Measurements from ENCODE around the gene PROCR. TPM values are rescaled to one million over a fixed set of nuclear protein-coding genes. Genes with fewer than 3 reads are reported as not detected.
A peak's percentile ranks its signal among the peaks of the same experiment; 100 is the strongest.

Gene PROCR
- polyA plus RNA-seq (2013, experiment 1 of 2) = 2.6 TPM
- 2.7 TPM for polyA plus RNA-seq (2013, experiment 2 of 2)

DNA sequence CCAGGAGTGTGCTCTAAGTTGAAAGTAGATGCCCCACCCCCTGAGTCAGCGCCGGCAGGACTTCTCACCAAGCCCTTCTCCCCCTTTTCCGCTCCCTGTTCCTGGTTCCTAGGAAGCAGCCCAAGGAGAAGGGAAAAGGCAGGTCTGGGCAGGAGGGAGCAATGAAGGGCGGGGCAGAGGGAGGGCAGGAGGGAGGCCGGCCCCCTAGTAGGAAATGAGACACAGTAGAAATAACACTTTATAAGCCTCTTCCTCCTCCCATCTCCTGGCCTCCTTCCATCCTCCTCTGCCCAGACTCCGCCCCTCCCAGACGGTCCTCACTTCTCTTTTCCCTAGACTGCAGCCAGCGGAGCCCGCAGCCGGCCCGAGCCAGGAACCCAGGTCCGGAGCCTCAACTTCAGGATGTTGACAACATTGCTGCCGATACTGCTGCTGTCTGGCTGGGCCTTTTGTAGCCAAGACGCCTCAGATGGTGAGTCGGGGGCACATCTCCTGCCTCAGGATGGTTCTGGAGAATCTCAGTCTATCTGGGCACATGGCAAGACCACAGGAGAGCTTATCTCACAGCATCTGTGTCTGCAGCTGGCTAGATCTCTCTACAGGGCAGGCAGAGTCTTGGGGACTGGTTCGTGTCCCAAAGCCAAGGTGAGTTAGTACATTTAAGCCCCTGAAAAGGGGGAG, at the start of gene PROCR:
Gene PROCR, plus strand, starts transcription at position 320 of the 681 bp plus-strand sequence. Its CDS starts 83 bp downstream, at position 403.
- H3K4me2 ChIP-seq (ENCODE audit: insufficient read depth, low read length, poor library complexity, severe bottlenecking) = peak within 1 kb of the TSS; percentile 53
- no peak within 1 kb of the TSS for H2BK120ac ChIP-seq (ENCODE audit: low read depth, low read length)
- H3K4ac ChIP-seq (ENCODE audit: low read length) = no peak within 1 kb of the TSS

DNA sequence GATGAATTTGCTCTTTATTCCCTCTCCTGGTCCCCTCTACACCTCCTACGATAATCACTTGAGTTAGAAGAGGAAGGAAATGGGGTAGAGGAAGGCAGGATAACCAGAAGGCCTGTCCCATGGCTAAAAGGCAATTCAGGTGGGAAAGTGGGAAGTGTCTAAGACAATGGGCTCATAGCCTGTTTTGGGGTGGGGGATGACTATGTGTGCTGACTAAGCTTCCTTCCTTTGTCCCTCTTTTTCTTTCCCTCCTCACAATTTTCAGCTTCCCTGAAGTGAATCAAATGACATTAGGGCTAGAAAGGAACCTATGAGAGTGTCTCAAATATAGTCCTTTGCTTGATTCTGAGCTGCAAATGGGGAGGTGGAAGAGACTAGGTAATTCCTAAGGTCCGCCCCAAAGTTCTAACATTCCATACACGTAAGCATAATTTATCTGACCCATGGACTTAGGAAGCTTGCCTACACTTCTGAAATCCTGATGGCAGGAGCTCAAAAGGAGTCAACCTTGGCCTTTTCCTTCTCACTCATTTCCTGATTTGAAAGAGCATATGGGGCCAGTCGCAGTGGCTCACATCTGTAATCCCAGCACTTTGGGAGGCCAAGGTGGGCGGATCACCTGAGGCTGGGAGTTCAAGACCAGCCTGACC, 49.0 kb upstream of the PROCR start:
- Histone ChIP-seq H3K27me3 (ENCODE audit: control insufficient read depth in 3 of 3, insufficient read depth in 3 of 3, low read depth in 1 of 3, low read length in 3 of 3) (no peaks in the 10 kb centered on the region), H3K4me1 (ENCODE audit: control insufficient read depth in 2 of 2, insufficient read depth in 1 of 2, low read depth in 1 of 2, low read length in 2 of 2) (no peaks in the 10 kb centered on the region), H3K23ac (ENCODE audit: low read depth, low read length, poor library complexity) (no peak overlapping the region), H3K36me3 (replicated peaks in 1 of 2; ENCODE audit: control insufficient read depth in 2 of 2, insufficient read depth in 2 of 2, low read length in 2 of 2) (peaks cover 2 to 39% of the 10 kb centered on the region in 2 donors), H3K9ac (ENCODE audit: low read depth, low read length, poor library complexity) (no peak overlapping the region), H3K27ac (replicated peaks; ENCODE audit: low read length) (no peak overlapping the region), H3K18ac (ENCODE audit: low read length) (no peak overlapping the region), H2BK5ac (ENCODE audit: low read length) (no peak overlapping the region), H2BK15ac (ENCODE audit: low read length) (no peak overlapping the region), H3K4ac (ENCODE audit: low read length) (no peak overlapping the region), H4K91ac (ENCODE audit: low read depth, low read length, poor library complexity) (no peak overlapping the region), H4K8ac (ENCODE audit: low read depth, low read length) (no peak overlapping the region), H2AK5ac (ENCODE audit: low read depth, low read length) (no peak overlapping the region), H2BK12ac (ENCODE audit: low read length) (no peak overlapping the region), H3K4me2 (ENCODE audit: insufficient read depth, low read length, poor library complexity, severe bottlenecking) (no peak overlapping the region), H3K79me1 (ENCODE audit: low read depth, low read length) (no peaks in the 10 kb centered on the region), H3K9me3 (replicated peaks in 1 of 2; ENCODE audit: control insufficient read depth in 2 of 2, insufficient read depth in 1 of 2, low read depth in 1 of 2, low read length in 2 of 2) (no peaks in the 10 kb centered on the region), H2AFZ (ENCODE audit: low read length) (no peak overlapping the region), H3K14ac (ENCODE audit: low read length) (no peak overlapping the region), H2BK120ac (ENCODE audit: low read depth, low read length) (no peak overlapping the region), H3K4me3 (ENCODE audit: low read length in 2 of 2) (no peak overlapping the region)
- WGBS, 2 donors (ENCODE audit: extremely low coverage in 2 of 2, insufficient read length in 2 of 2, insufficient replicate concordance in 1 of 2) = no CpG with 5 or more reads among the region's 5 CpGs
- no peak for DNase-seq (ENCODE audit: low spot score)

More for the DNA sequence above, at the start of gene PROCR:
- peaks cover 0 to 5% of the 10 kb centered on the region in 2 donors for H3K4me1 ChIP-seq (ENCODE audit: control insufficient read depth in 2 of 2, insufficient read depth in 1 of 2, low read depth in 1 of 2, low read length in 2 of 2)
- H2BK5ac ChIP-seq (ENCODE audit: low read length) = no peak within 1 kb of the TSS
- H3K4me3 ChIP-seq (ENCODE audit: low read length in 2 of 2) = no peak within 1 kb of the TSS
- H2BK15ac ChIP-seq (ENCODE audit: low read length) = peak within 1 kb of the TSS; percentile 1
- no peaks in the 10 kb centered on the region for H3K79me1 ChIP-seq (ENCODE audit: low read depth, low read length)
- H2AFZ ChIP-seq (ENCODE audit: low read length) = peak within 1 kb of the TSS; percentile 57
- H2AK5ac ChIP-seq (ENCODE audit: low read depth, low read length) = no peak within 1 kb of the TSS
- peak within 1 kb of the TSS; percentile 6 for H3K18ac ChIP-seq (ENCODE audit: low read length)
- WGBS, 2 donors (ENCODE audit: extremely low coverage in 2 of 2, insufficient read length in 2 of 2, insufficient replicate concordance in 1 of 2) = no CpG with 5 or more reads among the region's 16 CpGs
- H3K27me3 ChIP-seq (ENCODE audit: control insufficient read depth in 3 of 3, insufficient read depth in 3 of 3, low read depth in 1 of 3, low read length in 3 of 3) = peaks cover 0 to 41% (median 0%) of the 10 kb centered on the region in 3 experiments
- H3K36me3 ChIP-seq (replicated peaks in 1 of 2; ENCODE audit: control insufficient read depth in 2 of 2, insufficient read depth in 2 of 2, low read length in 2 of 2) = no peaks in the 10 kb centered on the region
- H4K8ac ChIP-seq (ENCODE audit: low read depth, low read length) = no peak within 1 kb of the TSS
- no peaks in the 10 kb centered on the region for H3K9me3 ChIP-seq (replicated peaks in 1 of 2; ENCODE audit: control insufficient read depth in 2 of 2, insufficient read depth in 1 of 2, low read depth in 1 of 2, low read length in 2 of 2)
- H3K9ac ChIP-seq (ENCODE audit: low read depth, low read length, poor library complexity) = peak within 1 kb of the TSS; percentile 46
- H4K91ac ChIP-seq (ENCODE audit: low read depth, low read length, poor library complexity) = peak within 1 kb of the TSS; percentile 53
- H3K23ac ChIP-seq (ENCODE audit: low read depth, low read length, poor library complexity) = no peak within 1 kb of the TSS
- no peak within 1 kb of the TSS for H3K27ac ChIP-seq (replicated peaks; ENCODE audit: low read length)
- H3K14ac ChIP-seq (ENCODE audit: low read length) = no peak within 1 kb of the TSS
- peak; percentile 23 for DNase-seq (ENCODE audit: low spot score)
- H2BK12ac ChIP-seq (ENCODE audit: low read length) = peak within 1 kb of the TSS; percentile 47

DNA sequence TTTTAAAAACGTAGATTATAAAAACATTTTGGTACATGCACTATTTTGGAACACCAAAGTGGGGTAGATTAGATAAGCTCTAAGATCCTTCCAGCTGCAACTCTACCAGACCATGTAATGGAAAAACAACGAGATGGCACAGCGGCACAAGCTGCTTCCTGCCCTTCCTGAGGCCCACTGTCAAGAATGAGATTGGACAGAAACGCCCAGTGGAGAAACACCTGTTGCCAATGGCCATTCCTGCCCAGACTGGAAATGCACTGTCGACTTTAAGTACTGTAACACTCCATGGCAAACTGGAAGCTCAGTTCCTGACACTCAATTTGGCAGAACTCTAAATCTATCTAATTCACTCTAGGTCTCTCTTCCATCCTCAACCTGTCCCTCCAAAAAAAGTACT, 46.1 kb upstream of the PROCR start:
- Histone ChIP-seq H3K27ac (replicated peaks; ENCODE audit: low read length) (no peak overlapping the region), H2BK12ac (ENCODE audit: low read length) (no peak overlapping the region), H3K23ac (ENCODE audit: low read depth, low read length, poor library complexity) (no peak overlapping the region), H3K4ac (ENCODE audit: low read length) (no peak overlapping the region), H3K36me3 (replicated peaks in 1 of 2; ENCODE audit: control insufficient read depth in 2 of 2, insufficient read depth in 2 of 2, low read length in 2 of 2) (peaks cover 2 to 28% of the 10 kb centered on the region in 2 donors), H3K27me3 (ENCODE audit: control insufficient read depth in 3 of 3, insufficient read depth in 3 of 3, low read depth in 1 of 3, low read length in 3 of 3) (no peaks in the 10 kb centered on the region), H3K4me3 (ENCODE audit: low read length in 2 of 2) (no peak overlapping the region), H4K8ac (ENCODE audit: low read depth, low read length) (no peak overlapping the region), H4K91ac (ENCODE audit: low read depth, low read length, poor library complexity) (no peak overlapping the region), H2BK15ac (ENCODE audit: low read length) (no peak overlapping the region), H2BK5ac (ENCODE audit: low read length) (no peak overlapping the region), H3K9ac (ENCODE audit: low read depth, low read length, poor library complexity) (no peak overlapping the region), H3K4me1 (ENCODE audit: control insufficient read depth in 2 of 2, insufficient read depth in 1 of 2, low read depth in 1 of 2, low read length in 2 of 2) (no peaks in the 10 kb centered on the region), H2AK5ac (ENCODE audit: low read depth, low read length) (no peak overlapping the region), H3K9me3 (replicated peaks in 1 of 2; ENCODE audit: control insufficient read depth in 2 of 2, insufficient read depth in 1 of 2, low read depth in 1 of 2, low read length in 2 of 2) (no peaks in the 10 kb centered on the region), H3K4me2 (ENCODE audit: insufficient read depth, low read length, poor library complexity, severe bottlenecking) (no peak overlapping the region), H2BK120ac (ENCODE audit: low read depth, low read length) (no peak overlapping the region), H3K14ac (ENCODE audit: low read length) (no peak overlapping the region), H3K79me1 (ENCODE audit: low read depth, low read length) (no peaks in the 10 kb centered on the region), H3K18ac (ENCODE audit: low read length) (no peak overlapping the region), H2AFZ (ENCODE audit: low read length) (no peak overlapping the region)
- DNase-seq (ENCODE audit: low spot score) = no peak
- WGBS, 2 donors (ENCODE audit: extremely low coverage in 2 of 2, insufficient read length in 2 of 2, insufficient replicate concordance in 1 of 2) = no CpG with 5 or more reads among the region's 5 CpGs

DNA sequence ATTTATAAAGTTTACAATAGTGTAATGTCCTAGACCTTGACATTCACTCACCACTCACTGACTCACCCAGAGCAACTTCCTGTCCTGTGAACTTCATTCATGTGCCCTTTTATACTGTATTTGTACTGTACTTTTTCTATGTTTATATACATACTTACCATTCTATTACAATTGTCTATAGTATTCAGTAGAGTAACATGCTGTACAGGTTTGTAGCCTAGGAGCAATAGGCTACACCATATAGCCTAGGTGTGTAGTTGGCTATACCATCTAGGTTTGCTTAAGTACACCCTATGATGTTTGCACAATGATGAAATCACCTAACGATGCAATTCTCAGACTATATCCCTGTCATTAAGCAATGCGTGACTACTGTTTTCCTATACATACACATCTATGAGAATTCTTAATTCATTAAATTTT, 42.2 kb upstream of the PROCR start:
- Histone ChIP-seq H3K18ac (ENCODE audit: low read length) (no peak overlapping the region), H3K4me1 (ENCODE audit: control insufficient read depth in 2 of 2, insufficient read depth in 1 of 2, low read depth in 1 of 2, low read length in 2 of 2) (no peaks in the 10 kb centered on the region), H3K9ac (ENCODE audit: low read depth, low read length, poor library complexity) (no peak overlapping the region), H3K23ac (ENCODE audit: low read depth, low read length, poor library complexity) (no peak overlapping the region), H4K91ac (ENCODE audit: low read depth, low read length, poor library complexity) (no peak overlapping the region), H3K14ac (ENCODE audit: low read length) (no peak overlapping the region), H2AFZ (ENCODE audit: low read length) (no peak overlapping the region), H3K27ac (replicated peaks; ENCODE audit: low read length) (no peak overlapping the region), H2BK12ac (ENCODE audit: low read length) (no peak overlapping the region), H3K79me1 (ENCODE audit: low read depth, low read length) (no peaks in the 10 kb centered on the region), H3K4me3 (ENCODE audit: low read length in 2 of 2) (no peak overlapping the region), H3K27me3 (ENCODE audit: control insufficient read depth in 3 of 3, insufficient read depth in 3 of 3, low read depth in 1 of 3, low read length in 3 of 3) (no peaks in the 10 kb centered on the region), H4K8ac (ENCODE audit: low read depth, low read length) (no peak overlapping the region), H3K4ac (ENCODE audit: low read length) (no peak overlapping the region), H3K36me3 (replicated peaks in 1 of 2; ENCODE audit: control insufficient read depth in 2 of 2, insufficient read depth in 2 of 2, low read length in 2 of 2) (peaks cover 4 to 16% of the 10 kb centered on the region in 2 donors), H2BK5ac (ENCODE audit: low read length) (no peak overlapping the region), H2BK15ac (ENCODE audit: low read length) (no peak overlapping the region), H2AK5ac (ENCODE audit: low read depth, low read length) (no peak overlapping the region), H3K4me2 (ENCODE audit: insufficient read depth, low read length, poor library complexity, severe bottlenecking) (no peak overlapping the region), H2BK120ac (ENCODE audit: low read depth, low read length) (no peak overlapping the region), H3K9me3 (replicated peaks in 1 of 2; ENCODE audit: control insufficient read depth in 2 of 2, insufficient read depth in 1 of 2, low read depth in 1 of 2, low read length in 2 of 2) (no peaks in the 10 kb centered on the region)
- DNase-seq (ENCODE audit: low spot score) = no peak
- no CpG with 5 or more reads among the region's 2 CpGs for WGBS, 2 donors (ENCODE audit: extremely low coverage in 2 of 2, insufficient read length in 2 of 2, insufficient replicate concordance in 1 of 2)
